Mucosa of rectum (tissue), 2 donors: Measurements from ENCODE around the gene LELP1.
"Not testable (repeated sequence)": the region's sequence is repeated elsewhere in the genome, so short reads cannot be mapped to it uniquely, and the experiment has no call there.

Experiments
- H3K27ac ChIP-seq, 2 donors: one replicate each; pipeline ENCODE4 v1.7.0; 2013; ENCODE audit warnings: inconsistent platforms in 2 of 2, low read depth in 2 of 2, low read length in 2 of 2
- H3K27me3 ChIP-seq, 2 donors: one replicate each; pipeline ENCODE4 v1.7.0; 2013; ENCODE audit warnings: low read length in 2 of 2; ENCODE audit not compliant: control insufficient read depth in 2 of 2, insufficient read depth in 2 of 2
- H3K36me3 ChIP-seq, 2 donors: one replicate each; pipeline ENCODE4 v1.7.0; 2013; ENCODE audit warnings: low read length in 2 of 2; ENCODE audit not compliant: control insufficient read depth in 2 of 2, insufficient read depth in 2 of 2
- H3K4me1 ChIP-seq, 2 donors: one replicate each; pipeline ENCODE4 v1.7.0; 2013; ENCODE audit warnings: low read length in 2 of 2, mild to moderate bottlenecking in 1 of 2; ENCODE audit not compliant: control insufficient read depth in 2 of 2, insufficient read depth in 2 of 2
- H3K4me3 ChIP-seq, 2 donors: one replicate each; pipeline ENCODE4 v1.7.0; 2013; ENCODE audit warnings: low read length in 2 of 2
- H3K9ac ChIP-seq, 2 donors: one replicate each; pipeline ENCODE4 v1.7.0; 2013; ENCODE audit warnings: low read length in 2 of 2, low read depth in 1 of 2, mild to moderate bottlenecking in 1 of 2
- H3K9me3 ChIP-seq, 2 donors: one replicate each; pipeline ENCODE4 v1.7.0; 2013; ENCODE audit warnings: low read length in 2 of 2; ENCODE audit not compliant: control insufficient read depth in 2 of 2
- donor health status: healthy.
- donor health status: Normal muscosa, but diverticular disease.

LELP1 gene

GRCh38 chr1:153195216-153195615 lies 8.0 kb upstream of the LELP1 start:
- Histone ChIP-seq H3K4me1 (no peaks in the 10 kb centered on the region), H3K27ac (no peak overlapping the region), H3K4me3 (no peak overlapping the region), H3K36me3 (no peaks in the 10 kb centered on the region), H3K9me3 (no peaks in the 10 kb centered on the region), H3K9ac (no peak overlapping the region), H3K27me3 (no peaks in the 10 kb centered on the region)

- Histone ChIP-seq H3K36me3 (no peaks in the 10 kb centered on the region), H3K27ac (no peak overlapping the region), H3K9ac (no peak overlapping the region), H3K27me3 (no peaks in the 10 kb centered on the region), H3K4me3 (no peak overlapping the region), H3K9me3 (no peaks in the 10 kb centered on the region), H3K4me1 (no peaks in the 10 kb centered on the region)
These were observed 1.2 kb upstream of the LELP1 start for GRCh38 chr1:153202006-153202405.

- Histone ChIP-seq H3K27me3 (peaks cover 0 to 4% of the 10 kb centered on the region in 2 donors), H3K36me3 (no peaks in the 10 kb centered on the region), H3K9me3 (no peaks in the 10 kb centered on the region), H3K27ac (no peak overlapping the region), H3K9ac (no peak overlapping the region), H3K4me3 (no peak overlapping the region), H3K4me1 (no peaks in the 10 kb centered on the region)
These were observed 3.4 kb downstream of the LELP1 start for GRCh38 chr1:153206631-153207030.

GRCh38 chr1:153210206-153210605 lies 7.0 kb downstream of the LELP1 start:
- Histone ChIP-seq H3K4me3 (no peak overlapping the region), H3K27ac (no peak overlapping the region), H3K9ac (no peak overlapping the region), H3K4me1 (no peaks in the 10 kb centered on the region), H3K36me3 (no peaks in the 10 kb centered on the region), H3K9me3 (no peaks in the 10 kb centered on the region), H3K27me3 (peaks cover 0 to 4% of the 10 kb centered on the region in 2 donors)

- H3K27me3 ChIP-seq: peaks cover 0 to 4% of the 10 kb centered on the region in 2 donors
- H3K4me1 ChIP-seq: no peaks in the 10 kb centered on the region
- H3K27ac ChIP-seq: no peak overlapping the region
- H3K4me3 ChIP-seq: no peak overlapping the region
- H3K9me3 ChIP-seq: no peaks in the 10 kb centered on the region
- no peak overlapping the region for H3K9ac ChIP-seq
- H3K36me3 ChIP-seq: no peaks in the 10 kb centered on the region
These were observed 9.0 kb downstream of the LELP1 start for GRCh38 chr1:153212201-153212600.

GRCh38 chr1:153213519-153213918 lies 10.3 kb downstream of the LELP1 start:
- Histone ChIP-seq H3K4me3 (no peak overlapping the region), H3K4me1 (no peaks in the 10 kb centered on the region), H3K36me3 (no peaks in the 10 kb centered on the region), H3K9me3 (no peaks in the 10 kb centered on the region), H3K9ac (no peak overlapping the region), H3K27me3 (peaks cover 4% of the 10 kb centered on the region in 2 donors), H3K27ac (no peak overlapping the region)

DNA sequence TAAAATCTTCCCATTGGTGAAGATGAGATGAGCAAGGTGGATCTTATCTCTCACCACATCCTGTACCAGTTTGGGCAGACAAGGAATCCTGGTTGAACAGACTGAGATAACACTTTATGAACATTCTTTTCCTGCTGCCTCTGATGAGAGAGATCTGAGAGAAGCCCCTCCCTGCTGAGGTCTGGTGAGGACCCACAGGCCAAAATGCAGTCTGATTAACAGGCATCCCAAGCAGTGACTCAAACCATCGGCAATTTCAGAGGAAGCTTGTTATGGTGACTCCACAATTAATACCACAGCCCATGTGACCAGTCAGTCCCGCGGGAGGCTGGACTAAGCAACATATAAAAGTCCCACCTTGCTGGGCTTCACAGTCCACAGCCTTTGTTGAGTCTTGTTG lies 14.0 kb downstream of the LELP1 start, which contains the start of gene PRR9:
Gene PRR9 (plus strand): TSS at position 373 of the 400 bp plus-strand sequence. CDS start 561 bp downstream, outside the sequence.
- Histone ChIP-seq H3K36me3 (no peaks in the 10 kb centered on the region), H3K9ac (no peak within 1 kb of the TSS), H3K27me3 (peaks cover 0 to 5% of the 10 kb centered on the region in 2 donors), H3K4me3 (no peak within 1 kb of the TSS), H3K4me1 (no peaks in the 10 kb centered on the region), H3K27ac (no peak within 1 kb of the TSS), H3K9me3 (no peaks in the 10 kb centered on the region)

DNA sequence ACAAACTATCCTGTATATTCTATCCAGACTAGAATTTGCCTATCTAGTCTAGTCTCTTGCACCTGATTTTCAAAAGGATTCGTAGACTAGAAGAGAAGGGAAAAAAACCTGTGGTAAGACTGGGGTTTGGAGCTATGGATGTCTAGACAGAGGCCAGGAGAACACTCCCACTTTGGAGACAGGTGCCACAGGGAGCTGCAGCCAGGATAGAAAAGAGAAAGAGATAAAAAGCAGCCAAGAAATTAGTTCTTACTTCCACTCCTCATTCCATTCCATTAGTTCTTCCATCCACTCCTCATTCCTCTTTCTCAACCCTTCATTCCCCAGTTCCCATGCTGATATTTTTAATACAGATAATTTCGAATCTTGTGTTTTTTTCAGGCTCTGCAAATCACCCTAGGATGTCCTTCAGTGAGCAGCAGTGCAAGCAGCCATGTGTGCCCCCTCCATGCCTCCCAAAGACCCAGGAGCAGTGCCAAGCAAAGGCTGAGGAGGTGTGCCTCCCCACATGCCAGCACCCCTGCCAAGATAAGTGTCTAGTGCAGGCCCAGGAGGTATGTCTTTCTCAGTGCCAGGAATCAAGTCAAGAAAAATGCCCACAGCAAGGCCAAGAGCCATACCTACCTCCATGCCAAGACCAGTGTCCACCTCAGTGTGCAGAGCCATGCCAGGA lies 14.7 kb downstream of the LELP1 start:
- no peaks in the 10 kb centered on the region for H3K4me1 ChIP-seq
- no peaks in the 10 kb centered on the region for H3K36me3 ChIP-seq
- peaks cover 0 to 5% of the 10 kb centered on the region in 2 donors for H3K27me3 ChIP-seq
- H3K9me3 ChIP-seq: no peaks in the 10 kb centered on the region
- H3K9ac ChIP-seq: no peak overlapping the region
- no peak overlapping the region for H3K4me3 ChIP-seq
- H3K27ac ChIP-seq: no peak overlapping the region

DNA sequence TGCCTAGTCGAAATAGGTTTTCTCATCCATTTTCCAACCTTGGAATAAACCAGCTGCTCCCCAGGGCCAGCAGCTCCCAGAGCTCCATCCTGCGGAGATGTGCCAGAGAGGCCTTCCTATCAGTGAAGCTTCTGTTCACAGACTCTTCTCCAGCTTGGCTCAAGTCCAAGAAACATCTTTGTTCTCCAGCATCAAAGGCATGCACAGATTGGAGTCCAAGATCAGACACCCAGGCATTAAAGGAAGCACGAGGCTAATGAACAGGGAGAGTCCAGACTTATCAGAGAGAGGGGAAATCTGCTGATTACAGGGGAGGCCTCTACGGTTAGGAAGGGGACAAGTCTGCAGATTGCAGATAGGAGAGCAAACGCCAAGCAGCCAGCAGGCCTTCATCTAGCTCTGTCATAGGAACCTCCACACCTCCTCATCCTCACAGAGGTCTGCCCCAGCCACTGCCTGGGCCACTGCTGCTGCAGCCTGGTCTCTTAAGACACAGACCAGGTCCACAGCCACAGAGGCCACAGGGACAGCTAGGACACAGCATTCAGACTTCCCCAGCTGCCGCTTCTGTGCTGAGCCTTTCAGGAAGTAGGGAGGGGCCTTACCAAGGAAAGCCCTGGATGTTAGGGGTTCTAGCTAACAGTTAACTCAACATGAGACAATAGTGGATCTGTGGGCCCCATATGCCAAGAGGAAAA lies 17.5 kb downstream of the LELP1 start:
- Histone ChIP-seq H3K27ac (no peak overlapping the region), H3K4me1 (no peaks in the 10 kb centered on the region), H3K4me3 (no peak overlapping the region), H3K27me3 (peaks cover 3 to 5% of the 10 kb centered on the region in 2 donors), H3K36me3 (no peaks in the 10 kb centered on the region), H3K9ac (no peak overlapping the region), H3K9me3 (no peaks in the 10 kb centered on the region)

DNA sequence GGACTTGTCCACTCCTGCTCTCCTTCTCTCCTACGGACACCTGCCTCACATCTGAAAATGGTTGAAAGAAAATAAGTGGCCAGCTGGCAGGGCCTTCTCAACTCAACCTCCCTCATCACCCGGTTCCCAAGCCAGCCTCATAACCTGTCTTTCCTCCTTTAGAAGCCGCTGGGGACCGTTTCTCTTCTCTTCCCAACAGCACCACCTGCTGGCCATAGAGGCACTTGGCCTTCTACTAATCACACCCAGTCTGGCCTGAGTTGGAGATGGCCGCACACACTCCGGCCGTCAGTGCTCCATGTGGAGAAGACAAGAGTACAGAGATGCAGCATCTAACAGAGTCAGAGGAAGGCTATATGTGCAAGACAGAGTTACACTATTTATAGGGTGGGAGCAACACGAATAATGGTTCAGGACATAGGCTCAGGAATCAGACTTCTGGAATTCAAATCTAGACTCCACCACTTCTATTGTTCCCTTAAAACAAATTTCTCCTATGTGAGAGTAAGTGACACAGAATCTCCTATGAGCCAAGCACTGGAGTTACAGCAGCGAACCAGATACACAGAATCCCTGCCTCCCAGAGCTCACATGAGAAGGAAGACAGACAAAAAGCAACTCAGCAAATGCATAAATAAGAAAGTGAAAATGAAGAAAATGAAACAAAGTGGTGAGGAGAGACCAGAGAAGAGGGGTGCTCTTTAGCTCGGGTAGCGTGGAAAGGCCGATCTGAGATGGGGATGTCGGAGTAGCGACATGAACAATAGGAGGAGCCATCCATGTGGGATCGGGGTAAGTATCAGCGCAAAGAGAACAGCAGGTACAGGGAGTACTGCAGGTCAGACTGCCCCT lies 20.0 kb downstream of the LELP1 start:
- H3K36me3 ChIP-seq: not testable (repeated sequence)

More for the DNA sequence above, 20.0 kb downstream of the LELP1 start:
- not testable (repeated sequence) for H3K27ac ChIP-seq, H3K4me1 ChIP-seq, H3K9me3 ChIP-seq, H3K9ac ChIP-seq, H3K4me3 ChIP-seq, H3K27me3 ChIP-seq
